Measurements from ENCODE around the gene CDH4.

Gene CDH4

DNA sequence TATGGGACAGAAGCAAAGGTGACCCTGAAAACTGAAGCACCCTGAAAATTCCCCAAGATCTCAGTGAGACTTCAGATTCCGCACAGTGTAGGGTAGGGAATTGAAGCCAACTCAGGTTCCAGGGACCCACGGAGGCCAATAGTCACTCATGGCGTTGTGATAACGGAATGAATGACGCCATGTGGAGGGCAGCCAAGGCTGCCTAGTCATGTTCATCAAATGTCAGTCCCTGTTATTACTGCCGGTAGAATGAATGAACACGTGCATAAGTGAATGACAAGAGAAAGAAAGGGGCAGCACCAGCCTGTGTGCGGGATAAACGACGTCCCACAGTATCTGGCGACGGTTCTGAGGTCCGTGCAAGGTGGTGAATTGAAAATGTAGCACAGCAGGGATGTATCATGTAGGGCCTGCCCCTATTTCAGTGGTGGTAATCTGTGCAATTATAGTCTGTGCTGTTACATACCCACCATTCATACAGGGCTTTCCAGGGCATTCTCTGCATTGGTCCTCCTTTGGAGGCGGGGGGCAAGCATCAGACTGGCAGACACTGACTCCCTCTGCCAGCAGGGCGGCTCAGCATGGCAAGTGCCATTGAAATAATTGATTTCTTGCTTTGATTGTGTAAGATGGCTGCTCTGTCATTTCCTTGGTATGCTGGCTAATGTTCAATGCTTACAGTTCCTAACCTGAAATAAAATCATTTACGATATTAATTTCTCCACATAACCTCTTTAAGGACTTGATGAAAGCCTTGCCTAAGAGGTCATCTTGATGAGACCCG lies 386.9 kb downstream of the CDH4 start:
- no peak for TF ChIP-seq CTCF (conservative IDR thresholded peaks at IDR 0.05)
- TF ChIP-seq ZFX (IDR thresholded peaks at IDR 0.05) = no peak
- no peak overlapping the region for H3K27ac ChIP-seq

DNA sequence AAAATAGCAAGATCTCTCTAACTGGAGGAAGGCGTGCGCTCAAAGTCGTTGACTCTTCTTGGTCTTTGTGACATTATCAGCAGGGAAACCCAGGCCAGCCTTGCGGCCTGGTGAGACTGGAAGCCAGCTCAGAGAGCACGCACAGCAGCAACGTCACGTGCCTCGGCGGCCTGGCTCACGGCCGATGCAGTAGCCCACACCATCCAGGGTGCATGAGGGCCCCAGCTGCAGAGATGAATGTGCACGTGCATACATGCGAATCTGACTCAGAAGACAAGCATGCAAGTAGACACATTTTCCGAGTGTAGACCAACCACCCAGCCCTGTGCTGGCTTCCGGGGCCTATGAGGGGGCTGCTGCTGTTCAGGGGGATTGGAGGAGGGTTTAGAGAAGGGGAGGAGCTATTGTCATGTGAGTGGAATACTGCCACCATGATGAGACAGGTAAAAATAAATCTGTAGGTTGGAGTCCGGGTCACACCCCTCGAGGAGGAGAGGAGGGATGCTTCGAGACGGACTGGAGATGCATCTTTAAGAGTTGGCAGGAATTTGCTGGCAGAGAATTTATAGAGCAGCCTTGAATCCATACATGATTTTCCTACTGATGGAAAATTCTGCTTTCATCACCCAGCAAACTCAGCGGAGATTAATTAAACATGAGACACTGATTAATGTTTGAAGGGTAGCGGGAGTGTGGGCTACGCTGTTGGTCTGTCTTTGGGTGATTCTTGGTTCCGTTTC lies 388.2 kb downstream of the CDH4 start:
- H3K27ac ChIP-seq = no peak overlapping the region
- TF ChIP-seq ZFX (IDR thresholded peaks at IDR 0.05) (no peak), CTCF (conservative IDR thresholded peaks at IDR 0.05) (no peak)

DNA sequence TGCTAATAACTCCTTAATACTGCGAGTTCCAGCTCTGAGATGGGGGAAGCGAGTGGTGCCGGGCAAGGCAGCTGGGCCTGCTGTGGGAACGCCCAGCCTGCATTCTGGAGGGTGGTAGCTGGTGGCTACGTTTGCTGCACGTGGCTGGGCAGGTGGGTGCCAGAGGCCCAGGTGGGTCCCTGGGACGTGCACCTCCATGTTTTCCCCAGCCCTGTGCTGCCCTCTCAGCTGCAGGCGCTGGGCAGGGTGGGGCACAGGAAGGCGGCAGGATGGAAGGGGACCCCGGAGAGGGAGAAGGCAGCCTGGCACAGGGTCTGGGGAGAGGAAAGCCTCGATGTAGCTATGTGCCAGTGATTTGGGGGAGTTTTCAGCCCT lies 388.8 kb downstream of the CDH4 start:
- TF ChIP-seq CTCF (conservative IDR thresholded peaks at IDR 0.05) (no peak), ZFX (IDR thresholded peaks at IDR 0.05) (no peak)

DNA sequence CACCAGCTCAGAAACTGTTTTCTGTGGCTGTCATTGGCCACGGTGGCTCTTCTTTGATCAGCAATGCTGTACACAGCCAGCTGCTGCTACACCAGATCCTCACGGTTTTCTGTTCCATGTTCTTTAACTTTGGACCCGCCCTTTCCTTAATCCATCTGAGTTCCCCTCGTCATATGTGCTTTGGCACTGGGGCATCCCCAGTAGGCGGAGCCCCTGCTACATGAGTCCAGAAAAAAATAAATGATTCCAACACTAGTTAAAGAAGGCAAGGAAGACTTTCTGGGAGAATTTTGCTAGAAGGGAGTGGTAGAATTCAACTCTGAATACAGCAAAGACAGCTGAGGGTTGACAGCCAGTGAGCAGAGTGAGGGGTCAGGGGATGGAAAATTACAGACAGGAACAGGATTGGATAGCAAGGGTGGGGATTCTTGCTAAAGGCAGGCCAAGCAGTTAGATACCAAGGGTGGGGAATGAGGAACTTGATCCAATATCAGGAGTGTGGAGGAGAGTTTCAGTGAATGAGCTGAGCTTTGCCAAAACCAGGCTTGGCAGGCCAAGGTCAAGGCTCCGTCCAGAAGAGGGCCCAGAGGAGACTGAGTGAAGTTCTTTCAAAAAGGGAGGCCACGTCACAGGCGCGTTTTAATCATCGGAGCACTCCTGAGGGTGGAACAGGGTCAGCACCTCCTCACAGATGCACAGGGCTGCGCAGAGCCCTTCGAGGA lies 391.8 kb downstream of the CDH4 start:
- no peak; the same call in 1 of the 2 replicates for TF ChIP-seq CTCF (conservative IDR thresholded peaks at IDR 0.05)
- TF ChIP-seq ZFX (IDR thresholded peaks at IDR 0.05) = no peak
- H3K27ac ChIP-seq = no peak overlapping the region

More for the DNA sequence above, 388.8 kb downstream of the CDH4 start:
- no peak overlapping the region for H3K27ac ChIP-seq

- H3K27ac ChIP-seq = no peak overlapping the region
- TF ChIP-seq CTCF (conservative IDR thresholded peaks at IDR 0.05) = no peak
- TF ChIP-seq ZFX (IDR thresholded peaks at IDR 0.05) = no peak
Observed at GRCh38 chr20:61644378-61645076, 392.5 kb downstream of the CDH4 start.

DNA sequence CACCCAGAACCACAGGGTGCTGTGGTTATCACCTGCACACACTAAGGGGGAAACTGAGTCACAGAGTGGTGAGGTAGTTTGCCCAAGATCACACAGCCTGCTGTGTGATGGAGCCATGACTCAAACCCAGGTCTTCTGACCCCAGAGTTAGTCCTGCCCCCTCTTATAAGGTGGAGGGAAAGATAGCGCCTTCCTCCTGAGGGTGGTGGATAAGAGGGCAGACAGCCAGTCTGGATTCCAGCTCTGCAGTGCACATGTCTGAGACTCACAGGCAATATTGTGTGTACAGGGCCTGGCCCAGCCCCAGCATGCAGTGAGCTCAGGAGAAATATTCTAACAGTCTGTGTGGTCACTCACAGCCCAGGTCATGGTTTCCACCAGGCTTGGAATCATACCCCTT lies 393.7 kb downstream of the CDH4 start:
- TF ChIP-seq CTCF (conservative IDR thresholded peaks at IDR 0.05) = no peak
- TF ChIP-seq ZFX (IDR thresholded peaks at IDR 0.05) = no peak
- H3K27ac ChIP-seq = no peak overlapping the region

All from C4-2B (cell line).